Gastroesophageal sphincter (tissue), 4 donors: ENCODE measurements around the gene IDH2. TPM values are rescaled to one million over a fixed set of nuclear protein-coding genes. Genes with fewer than 3 reads are reported as not detected.

Experiments used
- ATAC-seq: fragments of 150-250 bp; one replicate; pipeline ENCODE4 v1.9.1; 2016; ENCODE audit warnings: mild to moderate bottlenecking, moderate library complexity
- H3K27ac ChIP-seq, 4 donors: fragments of 200-600 bp; sonication (generic) in 3 of 4; 1 replicate in 3 of 4; 2 replicates in 1 of 4; pipeline ENCODE4 v1.5.1; 2016 to 2019
- H3K27me3 ChIP-seq: fragments of 200-600 bp; sonication (generic); one replicate; pipeline ENCODE4 v1.5.1; 2019
- H3K36me3 ChIP-seq, 2 donors: fragments of 200-600 bp; sonication (generic); one replicate each; pipeline ENCODE4 v1.5.1; 2019; ENCODE audit warnings: control low read depth in 1 of 2
- H3K4me1 ChIP-seq, 3 donors: fragments of 200-600 bp; sonication (generic); 1 replicate in 2 of 3; 2 replicates in 1 of 3; pipeline ENCODE4 v1.5.1; 2016 to 2019; ENCODE audit warnings: control low read depth in 2 of 3
- H3K4me3 ChIP-seq, 2 donors: fragments of 200-600 bp; sonication (generic); one replicate each; pipeline ENCODE4 v1.5.1; 2019; ENCODE audit warnings: mild to moderate bottlenecking in 1 of 2, moderate library complexity in 1 of 2
- H3K9me3 ChIP-seq, 3 donors: fragments of 200-600 bp; sonication (generic); one replicate each; pipeline ENCODE4 v1.5.1; 2017 to 2019; ENCODE audit warnings: control low read depth in 2 of 3
- EP300 ChIP-seq: sonication (generic); formaldehyde crosslinking; IDR thresholded peaks from one replicate; pipeline ENCODE4 v1.6.1; 2017; ENCODE audit warnings: antibody characterized with exemption, mild to moderate bottlenecking
- POLR2A ChIP-seq, 2 donors: fragments of 450-650 bp; IDR thresholded peaks; one replicate each; pipeline ENCODE4 v1.6.1; 2017; ENCODE audit warnings: antibody characterized with exemption in 2 of 2, mild to moderate bottlenecking in 2 of 2, moderate library complexity in 1 of 2
- POLR2AphosphoS5 ChIP-seq: sonication (generic); formaldehyde crosslinking; IDR thresholded peaks from one replicate; pipeline ENCODE4 v1.6.1; 2017; ENCODE audit warnings: antibody characterized with exemption
- WGBS, 2 donors: methylation state at CpG; one replicate each; pipeline ENCODE4 v1.1.5; 2018; ENCODE audit warnings: low coverage in 1 of 2; 5-methylcytosine and 5-hydroxymethylcytosine counted together
- total RNA-seq, 4 donors: library from RNA; depleted of rRNA; stranded (reverse); fragments of >200 nt; gene quantifications; one replicate each; pipeline ENCODE4 v1.1.0, GENCODE V29; 2016
- TF ChIP-seq, protein P1 (sequence below), 4 experiments: fragments of 200-600 bp in 2 of 4; fragments of 450-650 bp in 2 of 4; sonication (generic) in 1 of 4; IDR thresholded peaks; one replicate each; pipeline ENCODE4 v1.5.1; 2017 to 2019; ENCODE audit warnings: antibody characterized with exemption in 4 of 4, mild to moderate bottlenecking in 2 of 4, moderate library complexity in 2 of 4

Gene IDH2
- total RNA-seq, 4 donors from 2014 or later, result 45.2 to 289 (median 132) TPM

- Histone ChIP-seq H3K27ac (peak overlapping the region in 3 of 4 donors; percentile 51 to 57 (median 55)), H3K27me3 (no peaks in the 10 kb centered on the region)
- ATAC-seq, result peak; percentile 74
Measured at GRCh38 chr15:90138071-90138833, 36.0 kb upstream of the IDH2 start.

GRCh38 chr15:90132437-90132836 is 30.2 kb upstream of the IDH2 start:
- H3K27me3 ChIP-seq, result no peaks in the 10 kb centered on the region
- WGBS, 2 donors, result 90% methylated on average over 5 of the region's 5 CpGs; no CpG with 5 or more reads in 1 of the 2 donors
- no peaks in the 10 kb centered on the region for H3K4me1 ChIP-seq
- H3K27ac ChIP-seq, result no peak overlapping the region
- no peak for ATAC-seq
- H3K4me3 ChIP-seq, result no peak overlapping the region
- H3K9me3 ChIP-seq, result no peaks in the 10 kb centered on the region
- no peak for TF ChIP-seq POLR2A (IDR thresholded peaks at IDR 0.05)
- no peak for TF ChIP-seq EP300
- TF ChIP-seq POLR2AphosphoS5, result no peak
- TF ChIP-seq, protein P1, sequence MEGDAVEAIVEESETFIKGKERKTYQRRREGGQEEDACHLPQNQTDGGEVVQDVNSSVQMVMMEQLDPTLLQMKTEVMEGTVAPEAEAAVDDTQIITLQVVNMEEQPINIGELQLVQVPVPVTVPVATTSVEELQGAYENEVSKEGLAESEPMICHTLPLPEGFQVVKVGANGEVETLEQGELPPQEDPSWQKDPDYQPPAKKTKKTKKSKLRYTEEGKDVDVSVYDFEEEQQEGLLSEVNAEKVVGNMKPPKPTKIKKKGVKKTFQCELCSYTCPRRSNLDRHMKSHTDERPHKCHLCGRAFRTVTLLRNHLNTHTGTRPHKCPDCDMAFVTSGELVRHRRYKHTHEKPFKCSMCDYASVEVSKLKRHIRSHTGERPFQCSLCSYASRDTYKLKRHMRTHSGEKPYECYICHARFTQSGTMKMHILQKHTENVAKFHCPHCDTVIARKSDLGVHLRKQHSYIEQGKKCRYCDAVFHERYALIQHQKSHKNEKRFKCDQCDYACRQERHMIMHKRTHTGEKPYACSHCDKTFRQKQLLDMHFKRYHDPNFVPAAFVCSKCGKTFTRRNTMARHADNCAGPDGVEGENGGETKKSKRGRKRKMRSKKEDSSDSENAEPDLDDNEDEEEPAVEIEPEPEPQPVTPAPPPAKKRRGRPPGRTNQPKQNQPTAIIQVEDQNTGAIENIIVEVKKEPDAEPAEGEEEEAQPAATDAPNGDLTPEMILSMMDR (IDR thresholded peaks at IDR 0.05), result no peak
- no peaks in the 10 kb centered on the region for H3K36me3 ChIP-seq

More at GRCh38 chr15:90138071-90138833, 36.0 kb upstream of the IDH2 start:
- Histone ChIP-seq H3K9me3 (no peaks in the 10 kb centered on the region), H3K4me3 (no peak overlapping the region), H3K36me3 (no peaks in the 10 kb centered on the region), H3K4me1 (peaks cover 0 to 18% (median 5%) of the 10 kb centered on the region in 3 donors)
- TF ChIP-seq, protein P1 (IDR thresholded peaks at IDR 0.05), result no peak
- TF ChIP-seq POLR2AphosphoS5, result no peak
- TF ChIP-seq EP300, result no peak
- no peak for TF ChIP-seq POLR2A (IDR thresholded peaks at IDR 0.05)
- WGBS, 2 donors, result 81 to 93% methylated on average over 5 to 10 of the region's 11 CpGs

GRCh38 chr15:90131848-90132247 is 29.6 kb upstream of the IDH2 start:
- WGBS, 2 donors, result 100% methylated on average over 1 to 2 of the region's 2 CpGs
- no peaks in the 10 kb centered on the region for H3K9me3 ChIP-seq
- H3K36me3 ChIP-seq, result no peaks in the 10 kb centered on the region
- ATAC-seq, result no peak
- no peak overlapping the region for H3K27ac ChIP-seq
- no peak overlapping the region for H3K4me3 ChIP-seq
- no peaks in the 10 kb centered on the region for H3K27me3 ChIP-seq
- peaks cover 0 to 3% (median under 1%) of the 10 kb centered on the region in 3 donors for H3K4me1 ChIP-seq
- TF ChIP-seq POLR2A (IDR thresholded peaks at IDR 0.05) (no peak), POLR2AphosphoS5 (no peak), EP300 (no peak)
- TF ChIP-seq, protein P1 (IDR thresholded peaks at IDR 0.05), result no peak

DNA sequence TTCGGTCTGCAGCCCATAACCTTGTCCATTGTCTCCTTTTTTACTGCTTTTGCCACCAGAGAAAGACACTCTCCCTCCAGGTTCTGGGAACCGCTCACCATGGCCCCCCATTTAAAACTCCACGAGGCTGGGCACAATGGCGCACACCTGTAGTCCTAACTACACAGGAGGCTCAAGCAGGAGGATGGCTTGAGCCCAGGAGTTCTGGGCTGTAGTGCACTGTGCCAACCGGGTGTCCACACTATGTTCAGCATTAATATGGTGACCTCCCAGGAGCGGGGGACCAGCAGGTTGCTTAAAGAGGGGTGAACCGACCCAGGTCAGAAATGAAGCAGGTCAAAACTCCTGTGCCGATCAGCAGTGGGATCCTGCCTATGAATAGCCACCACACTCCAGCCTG is 28.0 kb upstream of the IDH2 start:
- TF ChIP-seq POLR2AphosphoS5 (no peak), POLR2A (IDR thresholded peaks at IDR 0.05) (no peak), EP300 (no peak)
- TF ChIP-seq, protein P1 (IDR thresholded peaks at IDR 0.05), result no peak
- no peak for ATAC-seq
- Histone ChIP-seq H3K27ac (no peak overlapping the region), H3K27me3 (no peaks in the 10 kb centered on the region), H3K9me3 (no peaks in the 10 kb centered on the region), H3K4me3 (no peak overlapping the region), H3K4me1 (peaks cover 0 to 14% (median 7%) of the 10 kb centered on the region in 3 donors), H3K36me3 (no peaks in the 10 kb centered on the region)
- WGBS, 2 donors, result 90% methylated on average over 2 of the region's 8 CpGs; no CpG with 5 or more reads in 1 of the 2 donors
